Hematopoietic multipotent progenitor cell treated with erythropoietin and hydrocortisone succinate and interleukin-3 and kit ligand, for 6 days (in vitro differentiated cells): ENCODE measurements around the gene CYP27C1.

ENCODE experiments used
- DNase-seq: peaks from one replicate; pipeline ENCODE4 v3.0.0-alpha.2; 2015

The CYP27C1 gene

DNA sequence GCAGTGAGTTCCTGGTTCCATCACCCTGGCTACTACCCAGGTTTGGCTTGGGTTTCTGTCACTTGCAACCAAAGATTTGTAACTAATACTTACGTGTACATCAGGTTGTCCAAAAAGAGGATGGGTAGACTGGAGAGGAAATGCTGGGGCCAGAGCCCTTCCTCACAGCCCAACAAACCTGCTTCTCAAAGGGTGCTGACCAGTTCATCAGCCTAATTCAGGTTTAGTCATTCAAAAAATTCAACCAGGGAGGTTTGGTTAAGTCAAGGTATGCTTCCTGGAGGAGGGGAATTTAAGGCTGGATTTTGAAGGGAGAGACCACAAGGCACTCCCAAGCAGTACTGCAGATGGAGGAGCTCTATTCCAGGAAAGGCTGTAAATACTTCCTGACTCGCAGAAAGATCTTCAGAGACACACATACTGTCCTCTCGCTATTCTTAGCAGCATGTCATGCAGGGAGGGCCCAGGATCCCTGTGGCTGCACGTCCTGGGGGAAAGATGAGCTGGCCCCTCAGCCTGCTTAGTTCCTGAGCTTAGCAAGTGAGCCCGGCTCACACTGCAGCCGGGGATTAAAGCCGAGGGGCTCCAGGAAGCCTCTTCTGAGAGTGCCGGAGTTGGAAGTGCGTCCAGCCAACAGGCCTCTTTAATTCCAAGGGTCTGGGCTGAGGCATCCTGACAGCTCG, 73.1 kb downstream of the CYP27C1 start:
- DNase-seq: no peak

DNA sequence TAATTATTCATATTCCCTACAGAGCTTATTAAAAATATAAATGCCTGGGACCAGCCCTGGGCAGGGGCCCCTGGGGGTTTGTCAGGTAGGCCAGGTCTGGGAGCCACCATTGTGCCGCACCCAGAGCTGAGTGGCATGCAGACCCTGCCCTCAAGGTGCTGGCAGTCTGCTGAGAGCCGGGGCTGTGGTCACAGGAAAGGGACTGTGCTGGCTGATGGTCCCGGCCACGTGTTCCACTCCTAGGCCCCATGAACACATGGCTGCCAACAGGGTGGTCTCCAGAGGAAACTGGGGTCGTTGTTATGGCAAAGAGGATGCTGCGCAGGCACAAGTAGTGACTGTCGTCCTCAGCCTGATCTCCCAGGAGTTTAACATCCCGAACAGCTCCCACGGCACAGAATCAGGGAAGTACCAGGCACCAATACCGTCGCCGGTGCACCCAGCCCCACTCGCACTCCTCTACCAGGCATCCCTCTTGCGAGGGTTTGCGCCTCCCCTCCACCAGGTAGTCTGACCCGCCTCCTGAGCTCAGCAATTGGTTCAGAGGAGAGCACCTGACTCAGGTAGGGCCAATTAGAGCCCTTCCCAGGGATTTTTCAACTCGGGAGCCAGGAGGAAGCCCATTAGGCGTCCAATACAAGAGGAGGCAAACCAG, 73.9 kb downstream of the CYP27C1 start:
- no peak for DNase-seq

DNA sequence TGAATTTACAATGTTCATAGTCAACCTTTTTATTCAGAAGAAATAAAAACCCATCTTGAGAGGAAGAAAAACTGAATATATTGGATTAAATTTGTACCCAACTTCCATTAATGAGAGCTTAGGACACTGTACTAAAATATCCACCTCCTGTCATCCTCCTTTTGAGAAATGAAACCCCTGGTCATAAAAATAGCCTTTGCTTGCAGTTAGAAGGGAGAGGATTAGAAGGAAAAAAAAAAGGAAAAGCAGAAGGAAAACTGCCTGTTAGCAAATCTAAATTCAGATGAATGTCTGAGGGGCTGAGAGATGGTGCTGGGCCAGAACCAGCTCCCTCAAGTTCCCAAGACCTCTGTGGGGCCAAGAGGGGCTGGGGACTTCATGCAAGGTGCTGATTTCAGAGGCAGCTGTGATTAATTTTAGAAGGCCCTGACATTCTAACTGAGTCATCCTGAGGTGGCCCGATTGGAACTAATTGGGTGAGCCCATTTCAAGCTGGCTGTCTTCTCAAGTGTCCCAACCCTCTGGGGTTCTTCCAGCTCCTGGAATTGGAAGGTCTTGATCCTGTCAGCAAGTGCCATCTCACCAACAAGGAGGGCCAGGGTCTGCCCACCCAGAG, 74.7 kb downstream of the CYP27C1 start:
- no peak for DNase-seq

DNA sequence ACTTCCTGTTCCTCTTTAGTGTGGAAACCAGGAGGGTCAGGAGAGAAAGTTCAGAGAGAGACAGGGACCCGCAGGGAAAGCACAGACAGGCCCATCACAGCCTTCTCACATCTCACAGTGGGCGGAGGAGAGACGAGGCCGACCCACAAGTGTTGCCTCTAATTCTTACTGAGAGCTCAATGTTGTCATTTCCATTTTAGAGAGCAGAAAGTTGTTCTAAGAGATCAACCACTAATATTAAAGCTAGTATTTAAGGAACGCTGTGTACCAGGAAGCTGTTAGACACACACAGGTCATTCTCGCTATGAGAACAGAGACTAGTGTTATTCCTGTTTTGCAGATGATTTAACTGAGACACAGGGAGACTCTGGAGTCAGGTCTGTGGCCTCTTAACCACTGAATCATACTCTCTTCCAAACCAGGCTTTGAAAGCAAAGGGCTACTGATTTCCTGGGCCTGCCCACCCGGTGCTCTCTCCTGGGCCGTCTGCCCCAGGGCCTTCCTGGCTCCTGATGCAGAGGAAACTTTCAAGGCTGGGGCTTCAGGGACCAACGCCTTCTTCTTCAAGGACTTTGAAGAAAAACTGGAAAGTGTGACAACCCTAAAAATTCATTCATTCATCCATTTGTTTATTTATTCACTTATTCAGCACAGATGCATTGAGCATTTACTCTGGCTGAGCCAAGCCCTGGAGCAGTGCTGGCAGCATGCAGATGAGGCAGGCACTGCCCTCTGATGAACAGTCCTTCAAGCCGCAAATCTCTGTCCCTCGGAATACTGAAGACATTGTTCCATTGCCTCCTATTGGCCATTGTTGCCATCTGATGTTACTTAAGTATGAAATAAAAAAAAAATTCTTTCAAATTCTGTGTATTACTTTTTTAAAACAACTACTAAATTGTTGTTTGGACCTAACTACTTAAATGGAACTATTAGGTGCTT, 76.0 kb downstream of the CYP27C1 start:
- DNase-seq: no peak

DNA sequence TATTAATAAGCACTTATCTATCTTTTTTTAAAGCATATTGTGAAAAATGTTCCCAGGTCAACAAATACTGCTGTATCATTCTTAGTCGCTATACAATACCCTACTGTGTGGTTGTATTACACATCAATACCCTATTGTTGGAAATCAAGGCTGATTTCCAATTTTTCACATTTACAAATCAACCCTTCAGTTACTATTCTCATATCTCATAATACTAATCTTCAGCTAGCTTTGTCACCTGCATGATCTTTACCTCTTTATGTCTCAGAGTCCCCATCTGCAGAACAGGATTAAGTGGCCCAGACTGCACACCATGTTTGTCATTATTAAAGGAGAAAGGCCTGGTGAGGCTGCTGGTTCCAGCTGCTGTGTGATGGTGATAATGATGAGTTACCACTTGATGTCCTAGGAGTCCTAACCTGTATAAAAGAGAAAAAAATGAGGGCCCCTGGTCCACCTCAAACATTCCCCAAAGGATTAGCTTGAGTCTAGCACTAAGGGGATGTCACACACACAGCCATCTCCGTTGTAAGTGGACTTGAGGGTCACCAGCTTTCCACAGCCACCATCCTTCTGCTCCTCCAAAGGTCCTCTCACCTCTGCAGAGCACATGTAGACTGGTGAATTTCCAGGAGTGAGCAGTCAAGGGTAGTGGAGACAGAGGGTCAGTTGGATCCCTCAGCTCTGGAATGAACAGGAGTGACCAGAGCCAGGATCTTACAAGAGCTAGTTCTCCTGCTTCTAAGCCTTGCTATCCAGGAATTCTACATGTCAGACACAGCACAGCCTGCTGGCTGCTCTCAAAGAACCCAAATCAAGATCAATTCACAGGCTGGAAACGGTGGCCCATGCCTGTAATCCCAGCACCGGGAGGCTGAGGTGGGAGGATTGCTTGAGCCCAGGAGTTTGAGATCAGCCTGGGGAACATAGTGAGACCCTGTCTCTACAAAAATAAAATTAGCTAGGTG, 77.2 kb downstream of the CYP27C1 start:
- DNase-seq: no peak

DNA sequence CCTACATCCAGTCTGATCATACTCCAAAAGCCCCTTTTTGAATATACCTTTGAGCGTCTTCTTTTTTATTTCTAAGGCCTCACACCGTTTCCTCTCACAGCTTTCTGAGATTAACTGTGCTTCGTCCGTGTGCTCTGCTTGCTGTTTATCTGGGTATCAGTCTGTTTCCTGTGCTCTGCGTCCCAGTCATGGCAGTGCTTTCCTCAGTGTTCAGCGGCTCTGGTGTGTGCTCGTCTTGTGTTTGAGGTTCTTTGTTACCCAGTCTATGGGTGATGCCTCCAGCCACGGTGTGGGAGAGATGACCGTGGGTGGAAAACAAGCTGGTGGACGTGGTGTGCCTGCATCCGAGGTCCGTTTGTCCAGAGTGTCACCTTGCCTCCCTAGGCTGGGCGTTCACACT, 79.6 kb downstream of the CYP27C1 start:
- no peak for DNase-seq

DNA sequence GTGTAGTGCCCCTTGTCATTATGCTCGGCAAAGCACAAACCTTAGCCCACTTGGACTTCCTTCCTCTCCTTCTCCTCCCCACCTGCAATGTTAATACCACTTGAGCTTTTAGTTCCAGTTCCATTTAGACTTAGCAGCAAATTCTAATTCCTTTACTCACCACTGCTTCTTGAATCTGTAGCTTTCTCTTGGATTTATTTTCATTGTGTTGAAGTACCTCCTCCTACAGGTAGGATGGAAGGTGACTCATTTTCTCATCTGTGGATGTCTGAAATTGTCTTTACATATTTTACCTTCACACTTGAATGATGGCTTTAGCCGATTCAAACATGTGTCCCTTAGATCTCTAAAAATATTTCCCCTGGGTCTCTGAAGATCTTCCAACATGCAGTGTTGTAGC, 80.3 kb downstream of the CYP27C1 start:
- no peak for DNase-seq

DNA sequence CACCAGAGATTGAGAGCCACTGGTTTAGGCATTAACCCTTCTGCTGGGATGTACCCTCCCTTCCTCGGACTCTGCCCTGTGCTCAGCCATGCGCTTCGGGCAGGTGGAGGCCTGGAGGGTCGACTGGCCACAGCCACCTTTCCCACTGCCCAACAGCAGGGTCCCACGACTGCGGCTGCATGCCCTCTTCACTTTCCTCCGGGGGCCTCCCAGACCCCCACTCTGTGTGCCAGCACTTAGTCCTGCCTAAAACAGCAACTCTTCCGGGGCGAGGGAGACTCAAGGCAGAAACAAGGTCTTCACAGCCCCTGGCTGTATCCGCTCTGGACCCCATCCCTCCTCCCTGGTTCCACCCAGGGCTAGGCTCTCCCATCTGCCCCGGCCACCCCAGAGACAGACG, 81.8 kb downstream of the CYP27C1 start:
- DNase-seq: no peak

DNA sequence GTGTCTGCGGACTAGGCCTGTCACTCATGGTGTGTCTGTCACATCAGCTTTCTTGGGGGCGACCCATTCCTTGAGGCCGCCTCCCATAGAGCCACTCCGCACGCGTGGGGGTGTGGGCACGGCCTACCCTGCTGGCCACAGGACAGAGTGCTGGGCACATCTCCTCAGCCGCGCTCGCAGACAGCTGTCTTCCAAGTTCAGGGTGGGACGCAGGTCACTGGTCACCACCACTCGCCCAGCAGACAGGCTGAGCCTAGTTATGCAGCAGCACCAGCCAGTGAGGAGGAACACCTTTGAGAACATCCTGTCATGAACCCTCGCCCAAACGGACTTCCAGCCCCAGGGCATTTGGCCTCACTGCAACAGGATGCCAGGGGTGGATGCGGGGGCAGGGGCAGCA, 82.4 kb downstream of the CYP27C1 start:
- no peak for DNase-seq

DNA sequence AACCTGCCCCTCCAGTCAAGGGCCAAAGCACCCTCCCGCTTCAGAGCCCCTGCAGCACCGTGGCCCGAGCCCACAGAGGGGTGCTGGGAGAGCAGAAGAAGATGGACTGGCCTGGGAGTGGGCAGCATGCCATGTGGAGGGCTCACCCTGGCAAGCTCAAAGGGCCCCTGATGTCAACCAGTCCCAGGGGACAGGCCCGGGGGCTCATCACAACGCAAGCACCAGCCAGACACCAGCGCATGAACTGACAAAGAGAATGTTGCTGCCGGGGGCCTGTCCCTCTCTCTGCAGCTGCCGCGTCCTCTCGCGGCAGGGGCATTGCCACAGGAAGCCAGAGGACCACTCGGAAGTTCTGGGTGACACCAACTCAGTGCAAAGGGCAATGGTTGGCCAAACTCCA, 82.9 kb downstream of the CYP27C1 start:
- no peak for DNase-seq

DNA sequence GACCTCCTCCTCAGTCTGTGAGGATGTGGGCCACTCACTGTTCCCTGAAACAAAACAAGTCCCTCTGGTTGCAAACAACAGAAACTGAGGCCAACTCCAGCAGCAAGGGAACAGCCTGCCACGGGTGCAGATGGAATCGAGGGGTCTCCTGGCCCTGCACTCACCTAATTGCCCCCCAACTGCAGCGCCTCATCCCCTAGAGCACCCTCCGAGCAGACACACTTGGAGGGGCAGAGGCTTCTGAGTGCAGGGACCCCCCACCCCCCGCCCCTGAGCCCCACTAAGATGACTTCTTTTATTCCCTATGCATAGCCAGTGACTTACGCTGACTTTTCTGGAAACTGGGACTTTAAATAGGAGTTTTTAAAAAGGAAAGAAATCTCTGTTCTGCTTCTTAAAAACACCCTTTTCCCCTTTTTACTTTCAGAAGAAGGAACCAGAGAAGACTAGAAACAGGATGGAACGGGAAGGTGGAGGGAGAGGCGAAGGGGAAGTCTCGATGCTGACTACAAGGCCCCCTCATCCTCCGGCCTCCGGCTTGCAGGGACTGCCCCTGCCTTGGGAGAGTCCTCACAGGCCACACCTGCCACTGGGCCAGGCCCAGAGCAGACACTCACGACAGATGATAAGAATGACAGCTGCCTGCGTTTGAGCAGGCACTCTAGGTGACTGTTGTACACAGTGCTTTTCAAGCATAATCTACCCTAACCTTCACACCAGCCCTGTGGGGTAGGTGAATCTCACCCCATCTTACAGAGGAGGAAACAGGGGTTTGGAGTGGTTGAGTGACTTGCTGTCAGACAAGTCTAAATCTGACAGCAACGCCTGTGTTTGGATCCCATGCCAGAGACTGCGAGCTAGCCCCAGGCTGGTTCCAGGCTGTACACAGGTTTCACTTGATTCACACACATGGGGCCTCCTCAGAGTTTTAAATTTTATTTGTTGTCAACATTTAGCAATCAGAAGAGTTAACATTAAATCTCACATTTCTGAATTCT, 85.0 kb downstream of the CYP27C1 start:
- DNase-seq: no peak

DNA sequence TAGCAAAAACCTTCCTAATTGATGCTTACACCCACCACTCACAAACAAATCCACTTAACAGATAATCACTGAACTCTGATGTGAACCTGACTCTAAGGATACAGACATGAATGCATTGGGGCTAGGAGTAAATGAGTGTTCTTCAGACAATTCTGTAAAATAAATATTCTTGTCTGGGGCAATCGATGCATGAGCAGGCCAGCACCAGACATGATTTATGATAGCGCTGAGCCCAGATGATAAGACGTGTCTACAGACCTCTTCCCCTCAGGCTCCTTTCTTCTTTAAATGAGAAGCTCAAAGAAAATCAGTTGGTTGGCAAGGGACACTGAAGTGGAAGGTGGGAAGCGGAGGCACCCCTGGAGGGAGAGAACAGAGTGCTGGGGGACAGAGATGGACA, 85.9 kb downstream of the CYP27C1 start:
- no peak for DNase-seq
